DND-41 (cell line): ENCODE data around the gene MTOR.

ENCODE experiments used
- CTCF ChIP-seq: IDR thresholded peaks from 2 replicates; pipeline ENCODE4 v1.5.1; 2012; ENCODE audit warnings: borderline replicate concordance, low read length, moderate library complexity, mild to moderate bottlenecking; ENCODE audit not compliant: poor library complexity, severe bottlenecking; ENCODE audit errors: extremely low read depth
- EZH2 ChIP-seq: IDR thresholded peaks from 3 replicates; pipeline ENCODE4 v1.6.1; 2012; ENCODE audit warnings: borderline replicate concordance, low read depth, mild to moderate bottlenecking, moderate library complexity, low read length, inconsistent platforms; ENCODE audit not compliant: severe bottlenecking

- TF ChIP-seq CTCF = no peak
- no peak for TF ChIP-seq EZH2
Measured at GRCh38 chr1:11100149-11100493, 162.2 kb downstream of the MTOR start.
